Tibial nerve (tissue), 4 donors: Measurements from ENCODE around the gene USP20. TPM values are rescaled to one million over a fixed set of nuclear protein-coding genes. Genes with fewer than 3 reads are reported as not detected.
A peak's percentile ranks its signal among the peaks of the same experiment; 100 is the strongest.

Experiments
- DNase-seq, 2 donors: peaks; one replicate each; pipeline ENCODE4 v3.0.0-alpha.2; 2019; ENCODE audit warnings: low spot score in 2 of 2
- H3K27ac ChIP-seq, 4 donors: fragments of 200-600 bp; sonication (generic) in 3 of 4; one replicate each; pipeline ENCODE4 v1.5.1; 2017 to 2019; ENCODE audit warnings: mild to moderate bottlenecking in 1 of 4
- H3K27me3 ChIP-seq, 2 donors: fragments of 200-600 bp; sonication (generic) in 1 of 2; one replicate each; pipeline versions ENCODE4 v1.5.1 to v1.6.0; 2017 to 2019
- H3K36me3 ChIP-seq, 3 donors: fragments of 200-600 bp; sonication (generic); one replicate each; pipeline ENCODE4 v1.5.1; 2018 to 2019
- H3K4me1 ChIP-seq, 4 donors: fragments of 200-600 bp; sonication (generic) in 3 of 4; one replicate each; pipeline ENCODE4 v1.5.1; 2017 to 2019
- H3K4me3 ChIP-seq, 4 donors: fragments of 200-600 bp; sonication (generic) in 3 of 4; one replicate each; pipeline ENCODE4 v1.5.1; 2017 to 2019; ENCODE audit warnings: mild to moderate bottlenecking in 1 of 4, moderate library complexity in 1 of 4
- H3K9me3 ChIP-seq, 4 donors: fragments of 200-600 bp; sonication (generic) in 3 of 4; one replicate each; pipeline ENCODE4 v1.5.1; 2017 to 2019
- EP300 ChIP-seq, 2 donors: sonication (generic); formaldehyde crosslinking; IDR thresholded peaks; one replicate each; pipeline ENCODE4 v1.6.1; 2017; ENCODE audit warnings: antibody characterized with exemption in 2 of 2, mild to moderate bottlenecking in 1 of 2
- POLR2A ChIP-seq, 2 donors: fragments of 450-650 bp; IDR thresholded peaks; one replicate each; pipeline ENCODE4 v1.6.1; 2017; ENCODE audit warnings: antibody characterized with exemption in 2 of 2, mild to moderate bottlenecking in 2 of 2, moderate library complexity in 2 of 2
- WGBS, 2 donors: methylation state at CpG; one replicate each; pipeline ENCODE4 v1.1.5; 2018; 5-methylcytosine and 5-hydroxymethylcytosine counted together
- total RNA-seq, 4 donors: library from RNA; depleted of rRNA; stranded (reverse); fragments of >200 nt; gene quantifications; one replicate each; pipeline ENCODE4 v1.1.0, GENCODE V29; 2016
- TF ChIP-seq, protein P1 (sequence below), 5 experiments: fragments of 200-600 bp in 3 of 5; fragments of 450-650 bp in 2 of 5; sonication (generic) in 3 of 5; IDR thresholded peaks; one replicate each; pipeline ENCODE4 v1.5.1; 2016 to 2019; ENCODE audit warnings: antibody characterized with exemption in 5 of 5, mild to moderate bottlenecking in 3 of 5, moderate library complexity in 2 of 5

Gene USP20
- total RNA-seq, 4 donors from 2014 or later, result 20.1 to 50.1 (median 24.1) TPM

DNA sequence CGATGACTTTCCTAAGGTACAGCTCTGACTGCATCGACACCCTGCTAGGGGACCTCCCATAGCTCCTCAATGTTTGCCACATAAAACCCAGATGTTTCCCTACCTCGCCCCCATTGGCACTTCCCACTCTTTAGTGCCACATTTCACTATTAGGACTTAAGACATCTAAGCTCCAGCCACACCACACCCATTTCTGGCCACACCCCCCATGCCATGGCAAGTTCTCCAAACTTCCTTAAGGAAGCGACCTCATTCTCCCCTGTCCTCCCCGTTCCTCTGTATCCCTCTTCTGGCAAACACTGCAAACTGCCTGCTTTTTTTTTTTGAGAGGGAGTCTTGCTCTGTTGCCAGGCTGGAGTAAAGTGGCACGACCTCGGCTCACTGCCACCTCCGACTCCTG lies 62.9 kb downstream of the USP20 start:
- peaks cover 2 to 92% (median 12%) of the 10 kb centered on the region in 3 donors for H3K36me3 ChIP-seq
- TF ChIP-seq POLR2A (IDR thresholded peaks at IDR 0.05) (no peak), EP300 (IDR thresholded peaks at IDR 0.05) (no peak)
- TF ChIP-seq, protein P1, sequence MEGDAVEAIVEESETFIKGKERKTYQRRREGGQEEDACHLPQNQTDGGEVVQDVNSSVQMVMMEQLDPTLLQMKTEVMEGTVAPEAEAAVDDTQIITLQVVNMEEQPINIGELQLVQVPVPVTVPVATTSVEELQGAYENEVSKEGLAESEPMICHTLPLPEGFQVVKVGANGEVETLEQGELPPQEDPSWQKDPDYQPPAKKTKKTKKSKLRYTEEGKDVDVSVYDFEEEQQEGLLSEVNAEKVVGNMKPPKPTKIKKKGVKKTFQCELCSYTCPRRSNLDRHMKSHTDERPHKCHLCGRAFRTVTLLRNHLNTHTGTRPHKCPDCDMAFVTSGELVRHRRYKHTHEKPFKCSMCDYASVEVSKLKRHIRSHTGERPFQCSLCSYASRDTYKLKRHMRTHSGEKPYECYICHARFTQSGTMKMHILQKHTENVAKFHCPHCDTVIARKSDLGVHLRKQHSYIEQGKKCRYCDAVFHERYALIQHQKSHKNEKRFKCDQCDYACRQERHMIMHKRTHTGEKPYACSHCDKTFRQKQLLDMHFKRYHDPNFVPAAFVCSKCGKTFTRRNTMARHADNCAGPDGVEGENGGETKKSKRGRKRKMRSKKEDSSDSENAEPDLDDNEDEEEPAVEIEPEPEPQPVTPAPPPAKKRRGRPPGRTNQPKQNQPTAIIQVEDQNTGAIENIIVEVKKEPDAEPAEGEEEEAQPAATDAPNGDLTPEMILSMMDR (IDR thresholded peaks at IDR 0.05), result no peak
- H3K27ac ChIP-seq, result peak overlapping the region in 1 of 4 donors; percentile 30
- H3K9me3 ChIP-seq, result no peaks in the 10 kb centered on the region
- H3K27me3 ChIP-seq, result no peaks in the 10 kb centered on the region
- H3K4me1 ChIP-seq, result peaks cover 0 to 8% (median 2%) of the 10 kb centered on the region in 4 donors
- no peak for DNase-seq
- WGBS, 2 donors, result 82 to 84% methylated on average over 8 of the region's 8 CpGs
- H3K4me3 ChIP-seq, result no peak overlapping the region

DNA sequence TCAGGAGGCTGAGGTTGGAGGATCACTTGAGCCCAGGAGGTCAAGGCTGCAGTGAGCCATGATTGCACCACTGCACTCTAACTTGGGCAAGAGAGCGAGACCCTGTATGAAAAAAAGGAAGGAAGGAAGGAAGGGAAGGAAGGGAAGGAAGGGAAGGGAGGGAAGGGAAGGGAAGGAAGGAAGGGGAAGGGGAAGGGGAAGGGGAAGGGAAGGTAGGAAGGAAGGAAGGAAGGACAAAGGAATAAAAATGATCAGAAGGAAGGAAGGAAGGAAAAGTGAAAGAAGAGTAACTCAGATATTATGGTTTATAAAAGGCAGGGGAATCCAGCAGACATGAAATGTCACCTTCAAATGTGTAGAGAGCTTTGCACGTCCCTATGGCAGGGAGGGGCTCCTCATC lies 64.4 kb downstream of the USP20 start:
- Histone ChIP-seq H3K36me3 (peaks cover 2 to 91% (median 12%) of the 10 kb centered on the region in 3 donors), H3K4me1 (peaks cover 0 to 8% (median 2%) of the 10 kb centered on the region in 4 donors), H3K9me3 (no peaks in the 10 kb centered on the region), H3K4me3 (no peak overlapping the region), H3K27me3 (no peaks in the 10 kb centered on the region), H3K27ac (no peak overlapping the region)
- no peak for DNase-seq
- 90 to 93% methylated on average over 2 of the region's 2 CpGs for WGBS, 2 donors
- TF ChIP-seq, protein P1 (IDR thresholded peaks at IDR 0.05), result no peak

DNA sequence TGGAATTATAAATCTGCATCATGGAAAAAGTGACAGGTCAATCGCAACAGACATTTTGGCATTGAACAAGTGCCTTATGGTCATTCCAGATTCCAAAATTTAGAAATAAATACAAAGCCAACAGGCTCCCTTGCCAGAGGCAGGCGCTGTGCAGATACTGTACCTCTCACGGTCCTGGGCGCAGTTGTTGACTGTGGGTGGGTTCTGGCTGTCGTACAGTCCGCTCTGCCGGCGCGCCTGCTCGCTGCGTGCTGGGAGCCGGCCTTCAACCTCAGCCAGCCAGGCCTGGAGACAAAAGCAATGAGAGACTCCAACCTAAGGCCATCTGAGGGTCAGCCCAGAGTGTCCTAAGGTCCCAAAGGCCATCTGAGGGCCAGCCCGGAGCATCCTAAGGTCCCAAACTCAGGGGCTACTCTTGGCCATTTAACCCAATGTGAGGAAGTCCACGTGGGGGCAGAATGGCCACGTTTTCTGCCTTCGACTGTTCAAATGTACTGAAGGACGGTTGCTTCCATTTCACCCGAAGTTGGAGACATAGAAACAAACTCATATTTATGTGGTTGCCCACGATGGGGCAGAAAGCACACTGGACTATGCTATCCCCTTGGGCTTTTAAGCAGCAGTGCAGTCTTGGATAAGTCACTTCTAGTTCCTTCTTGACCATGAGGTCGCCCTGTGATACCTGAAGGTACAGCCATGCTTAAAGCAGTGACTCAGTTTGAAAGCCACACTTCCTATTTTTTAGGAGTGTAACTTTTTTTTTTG lies 65.2 kb downstream of the USP20 start:
- TF ChIP-seq EP300 (IDR thresholded peaks at IDR 0.05) (no peak), POLR2A (IDR thresholded peaks at IDR 0.05) (no peak)
- TF ChIP-seq, protein P1 (IDR thresholded peaks at IDR 0.05), result no peak
- H3K4me3 ChIP-seq, result no peak overlapping the region
- peaks cover 0 to 8% (median 2%) of the 10 kb centered on the region in 4 donors for H3K4me1 ChIP-seq
- peaks cover 2 to 85% (median 12%) of the 10 kb centered on the region in 3 donors for H3K36me3 ChIP-seq
- WGBS, 2 donors, result 93% methylated on average over 20 of the region's 20 CpGs
- no peaks in the 10 kb centered on the region for H3K9me3 ChIP-seq
- peak overlapping the region in 1 of 4 donors; percentile 42 for H3K27ac ChIP-seq
- no peak for DNase-seq
- no peaks in the 10 kb centered on the region for H3K27me3 ChIP-seq

DNA sequence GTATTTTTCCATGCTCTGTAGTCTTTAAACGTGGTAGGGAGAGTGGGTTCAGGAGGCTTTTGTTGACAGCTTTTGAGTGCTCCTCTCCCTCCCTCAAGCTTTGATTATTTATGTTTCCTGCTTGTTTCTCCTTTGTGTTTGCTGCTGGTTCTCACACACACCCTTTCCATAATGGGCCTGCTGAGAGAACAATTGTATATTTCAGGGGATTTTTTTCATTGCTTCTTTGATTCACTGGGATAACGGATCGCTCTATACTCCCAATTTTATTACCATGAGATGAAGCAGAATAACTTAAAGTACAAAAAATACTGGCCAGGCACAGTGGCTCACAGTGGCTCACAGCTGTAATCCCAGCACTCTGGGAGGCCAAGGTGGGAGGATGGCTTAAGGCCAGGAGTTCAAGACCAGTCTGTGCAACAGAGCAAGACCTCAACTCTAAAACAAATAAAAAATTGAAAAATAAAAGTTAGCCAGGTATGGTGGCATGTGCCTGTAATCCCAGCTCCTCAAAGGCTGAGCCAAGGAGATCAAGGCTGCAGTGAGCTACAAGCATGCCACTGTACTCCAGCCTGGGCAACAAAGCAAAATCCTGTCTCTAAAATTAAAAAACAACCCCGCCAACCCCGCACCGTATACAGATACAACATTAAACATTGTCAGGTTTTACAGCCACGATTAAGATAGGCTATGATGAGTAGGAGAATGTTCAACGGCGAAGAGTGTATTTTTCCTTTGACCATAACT lies 66.9 kb downstream of the USP20 start:
- no peak for DNase-seq
- TF ChIP-seq POLR2A (IDR thresholded peaks at IDR 0.05), result no peak
- no peak for TF ChIP-seq EP300 (IDR thresholded peaks at IDR 0.05)
- TF ChIP-seq, protein P1 (IDR thresholded peaks at IDR 0.05), result no peak
- H3K27ac ChIP-seq, result peak overlapping the region in 1 of 4 donors; percentile 2
- H3K4me1 ChIP-seq, result peaks cover 0 to 8% (median 2%) of the 10 kb centered on the region in 4 donors
- H3K9me3 ChIP-seq, result no peaks in the 10 kb centered on the region
- H3K36me3 ChIP-seq, result peaks cover 2 to 84% (median 12%) of the 10 kb centered on the region in 3 donors
- 68 to 71% methylated on average over 9 of the region's 9 CpGs for WGBS, 2 donors
- no peak overlapping the region for H3K4me3 ChIP-seq
- H3K27me3 ChIP-seq, result no peaks in the 10 kb centered on the region

DNA sequence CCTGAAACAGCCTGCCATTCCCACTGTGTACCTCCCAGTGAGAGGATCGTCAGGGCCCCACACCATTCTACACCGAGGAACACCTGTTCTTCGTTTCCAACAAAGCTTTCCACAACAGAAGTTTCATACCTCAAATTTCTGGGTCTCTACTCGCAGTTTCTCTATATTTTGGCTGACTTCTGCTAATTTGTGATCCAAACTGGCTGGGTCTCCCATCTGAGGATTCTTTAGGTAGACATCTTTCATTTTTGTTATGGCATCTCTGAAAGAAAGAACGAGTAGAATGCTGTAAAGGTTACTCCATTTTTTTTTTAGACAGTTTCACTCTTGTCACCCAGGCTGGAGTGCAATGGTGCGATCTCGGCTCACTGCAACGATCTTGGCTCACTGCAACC lies 67.5 kb downstream of the USP20 start:
- DNase-seq, result no peak
- Histone ChIP-seq H3K9me3 (no peaks in the 10 kb centered on the region), H3K4me1 (peaks cover 0 to 8% (median 2%) of the 10 kb centered on the region in 4 donors), H3K36me3 (peaks cover 2 to 86% (median 12%) of the 10 kb centered on the region in 3 donors), H3K27ac (no peak overlapping the region), H3K4me3 (no peak overlapping the region), H3K27me3 (no peaks in the 10 kb centered on the region)
- 85 to 90% methylated on average over 8 of the region's 8 CpGs for WGBS, 2 donors
- no peak for TF ChIP-seq POLR2A (IDR thresholded peaks at IDR 0.05)
- TF ChIP-seq EP300 (IDR thresholded peaks at IDR 0.05), result no peak
- TF ChIP-seq, protein P1 (IDR thresholded peaks at IDR 0.05), result no peak
